GM23338 (cell line): ENCODE data around the gene RBMS2.

Experiments
- CREB1 ChIP-seq: fragments of 250-450 bp; sonication (Bioruptor Pico); IDR thresholded peaks from 2 replicates; pipeline ENCODE4 v1.5.0; 2020; ENCODE audit warnings: low read depth, mild to moderate bottlenecking, moderate library complexity
- EZH2phosphoT487 ChIP-seq: fragments of 200-600 bp; sonication (generic); IDR thresholded peaks from one replicate; pipeline ENCODE4 v1.8.1; 2018; ENCODE audit warnings: antibody characterized with exemption; ENCODE audit not compliant: unreplicated experiment
- JUNB ChIP-seq: IDR thresholded peaks from one replicate; pipeline ENCODE4 v1.6.1; 2016; ENCODE audit warnings: antibody characterized with exemption; ENCODE audit not compliant: unreplicated experiment
- POLR2AphosphoS5 ChIP-seq: IDR thresholded peaks from 2 replicates; pipeline ENCODE4 v1.6.1; 2016; ENCODE audit warnings: antibody characterized with exemption, low read depth
- REST ChIP-seq: IDR thresholded peaks from one replicate; pipeline ENCODE4 v1.6.1; 2018; ENCODE audit warnings: antibody characterized with exemption; ENCODE audit not compliant: unreplicated experiment
- STAT1 ChIP-seq: IDR thresholded peaks from one replicate; pipeline ENCODE4 v1.6.1; 2016; ENCODE audit warnings: antibody characterized with exemption; ENCODE audit not compliant: unreplicated experiment
- TF ChIP-seq, protein P1 (sequence below), 2 experiments: fragments of 200-600 bp in 1 of 2; sonication (generic) in 1 of 2; conservative IDR thresholded peaks; 2 replicates each; pipeline versions ENCODE4 v1.5.1 to v1.6.1; 2016 to 2017; ENCODE audit warnings: antibody characterized with exemption in 2 of 2, low read depth in 2 of 2, mild to moderate bottlenecking in 2 of 2, moderate library complexity in 1 of 2

GRCh38 chr12:56546680-56547079 lies 25.1 kb downstream of the RBMS2 start:
- TF ChIP-seq, protein P1, sequence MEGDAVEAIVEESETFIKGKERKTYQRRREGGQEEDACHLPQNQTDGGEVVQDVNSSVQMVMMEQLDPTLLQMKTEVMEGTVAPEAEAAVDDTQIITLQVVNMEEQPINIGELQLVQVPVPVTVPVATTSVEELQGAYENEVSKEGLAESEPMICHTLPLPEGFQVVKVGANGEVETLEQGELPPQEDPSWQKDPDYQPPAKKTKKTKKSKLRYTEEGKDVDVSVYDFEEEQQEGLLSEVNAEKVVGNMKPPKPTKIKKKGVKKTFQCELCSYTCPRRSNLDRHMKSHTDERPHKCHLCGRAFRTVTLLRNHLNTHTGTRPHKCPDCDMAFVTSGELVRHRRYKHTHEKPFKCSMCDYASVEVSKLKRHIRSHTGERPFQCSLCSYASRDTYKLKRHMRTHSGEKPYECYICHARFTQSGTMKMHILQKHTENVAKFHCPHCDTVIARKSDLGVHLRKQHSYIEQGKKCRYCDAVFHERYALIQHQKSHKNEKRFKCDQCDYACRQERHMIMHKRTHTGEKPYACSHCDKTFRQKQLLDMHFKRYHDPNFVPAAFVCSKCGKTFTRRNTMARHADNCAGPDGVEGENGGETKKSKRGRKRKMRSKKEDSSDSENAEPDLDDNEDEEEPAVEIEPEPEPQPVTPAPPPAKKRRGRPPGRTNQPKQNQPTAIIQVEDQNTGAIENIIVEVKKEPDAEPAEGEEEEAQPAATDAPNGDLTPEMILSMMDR (conservative IDR thresholded peaks at IDR 0.05; ENCODE audit: low read depth in 2 of 2) = no peak
- TF ChIP-seq STAT1 = no peak
- TF ChIP-seq POLR2AphosphoS5 = no peak
- TF ChIP-seq CREB1 (CRISPR knock-in tag) = no peak
- no peak for TF ChIP-seq REST
- TF ChIP-seq JUNB = no peak
- no peak for TF ChIP-seq EZH2phosphoT487
